Activated T-cell treated with anti-CD3 and anti-CD28 coated beads for 4 hours (primary cell): ENCODE data around the gene ENTPD6.

Experiments used
- DNase-seq: peaks from one replicate; pipeline ENCODE4 v3.0.0-alpha.2; 2020

Gene ENTPD6

DNA sequence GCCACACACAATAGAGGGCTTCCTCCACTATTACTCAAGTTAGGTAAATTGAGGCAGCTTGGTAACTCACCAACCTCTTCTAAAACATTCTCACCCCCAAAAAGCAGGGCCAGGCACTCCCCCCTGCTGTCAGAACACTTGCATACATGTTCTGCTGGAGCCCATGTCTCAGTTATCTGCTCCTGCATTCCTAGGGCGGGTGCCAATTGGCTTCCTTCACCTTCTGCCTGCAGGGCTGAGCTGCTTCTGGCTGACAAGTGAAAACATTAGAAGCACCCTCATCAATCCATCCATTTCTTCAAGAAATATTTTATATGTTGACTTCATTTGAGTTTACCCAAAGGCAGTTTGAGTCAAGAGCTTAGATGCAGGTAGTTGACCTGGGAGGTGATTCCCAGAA lies 4.5 kb upstream of the ENTPD6 start:
- DNase-seq = no peak

DNA sequence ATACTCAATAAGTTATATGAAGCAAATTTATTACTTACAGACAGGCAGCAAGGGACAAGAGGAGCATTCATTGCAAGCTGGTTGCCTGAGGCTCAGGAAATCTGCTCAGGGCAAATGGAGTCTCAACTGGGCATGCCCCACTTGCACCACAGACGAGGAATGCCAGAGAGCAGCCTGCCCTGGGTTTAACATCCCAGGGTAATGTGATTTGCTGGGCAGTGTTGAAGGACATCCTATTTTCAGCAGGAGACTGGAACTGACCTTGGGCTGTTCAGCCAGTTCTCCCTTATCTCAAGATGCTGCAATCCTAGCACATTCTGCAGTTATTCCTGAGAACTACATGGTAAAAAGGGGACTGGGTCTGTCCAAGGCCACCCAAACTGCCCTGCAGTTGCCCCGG lies 3.8 kb upstream of the ENTPD6 start:
- DNase-seq = no peak

DNA sequence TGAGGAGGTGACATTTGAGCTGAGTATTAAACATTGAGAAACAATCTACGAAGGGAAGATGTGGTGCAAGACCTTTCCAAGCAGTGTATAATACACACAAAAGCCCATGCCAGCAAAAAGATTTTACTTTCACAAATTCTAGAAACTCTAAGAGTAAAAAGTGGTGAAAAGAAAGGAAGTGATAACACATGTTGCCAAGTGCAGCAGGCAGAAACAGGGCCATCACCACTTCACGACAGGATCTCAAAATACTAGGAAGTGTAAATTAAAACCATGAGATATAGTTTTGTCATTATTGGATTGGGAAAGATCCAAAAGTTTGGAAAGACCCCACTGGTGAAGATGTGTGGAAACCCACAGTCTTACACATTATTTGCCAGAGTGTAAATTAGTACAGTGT lies 1.7 kb upstream of the ENTPD6 start:
- DNase-seq = no peak

DNA sequence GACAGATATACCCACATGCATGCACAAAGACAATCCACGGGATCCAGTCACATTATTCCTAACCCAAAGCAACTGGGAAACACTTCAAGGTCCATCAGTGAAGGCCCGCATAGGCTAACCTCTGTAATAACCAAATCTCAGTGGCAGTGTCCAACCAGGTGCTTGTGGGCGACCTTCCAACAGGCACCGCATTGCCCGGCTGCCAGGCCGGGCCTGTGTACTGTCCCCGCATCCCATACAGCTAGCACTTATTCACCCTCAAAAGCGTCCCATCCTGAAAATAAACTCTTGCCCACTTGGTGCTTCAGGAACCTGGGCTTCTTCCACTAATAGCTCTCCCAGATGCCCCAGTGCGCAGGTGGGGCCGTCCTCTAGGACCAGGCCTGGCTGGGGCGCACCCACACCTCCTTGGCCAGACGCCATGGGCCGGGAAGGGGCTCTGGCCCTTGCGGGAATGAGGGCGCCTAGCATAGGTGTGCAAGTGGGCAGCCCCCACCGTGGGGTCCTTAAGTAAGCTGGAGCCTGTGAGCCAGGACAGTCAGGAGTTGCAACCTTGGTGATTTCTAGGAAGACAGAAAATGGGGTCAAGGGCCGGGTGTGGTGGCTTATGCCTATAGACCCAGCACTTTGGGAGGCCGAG lies 1.1 kb upstream of the ENTPD6 start:
- no peak for DNase-seq

DNA sequence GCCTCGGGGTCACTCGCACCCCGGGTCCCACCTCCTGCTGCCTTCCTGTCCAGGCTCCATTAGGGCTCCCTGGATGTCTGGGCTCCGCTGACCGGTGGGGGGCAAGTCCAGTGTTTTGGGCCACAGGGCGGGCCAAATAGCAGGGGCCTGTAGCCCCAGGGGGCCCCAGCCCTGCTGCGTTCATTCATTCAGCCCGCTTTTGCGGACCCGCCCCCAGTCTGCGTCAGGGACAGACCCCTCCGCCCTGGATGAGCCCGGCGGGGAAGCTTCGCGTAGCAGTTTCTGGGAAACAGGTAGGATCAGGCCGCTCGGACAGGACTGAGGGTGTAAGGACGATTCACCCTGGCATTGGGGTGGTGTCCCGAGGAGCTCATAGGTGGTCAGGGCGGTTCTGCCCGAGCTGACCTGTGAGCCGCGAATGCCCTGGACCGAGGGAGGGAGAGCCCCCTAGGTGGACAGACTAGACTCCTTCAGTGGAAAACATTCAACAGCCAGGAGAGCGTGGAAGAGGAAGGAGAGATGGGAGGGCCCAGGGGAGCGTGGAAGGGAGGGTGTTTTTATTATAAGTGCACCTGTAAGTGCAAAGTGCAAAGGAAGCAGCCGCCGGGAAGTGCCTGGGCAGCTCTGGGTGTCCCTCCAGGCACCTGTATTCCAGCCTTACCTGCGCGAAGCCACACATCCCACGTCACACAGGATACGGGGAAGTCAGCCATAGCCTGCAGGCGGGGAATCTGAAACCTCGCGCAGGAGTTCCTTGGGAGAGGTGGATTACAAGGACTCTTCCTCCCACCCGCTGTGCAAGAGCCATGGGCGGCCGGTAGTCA lies 662 bp downstream of the ENTPD6 start:
- DNase-seq = no peak

DNA sequence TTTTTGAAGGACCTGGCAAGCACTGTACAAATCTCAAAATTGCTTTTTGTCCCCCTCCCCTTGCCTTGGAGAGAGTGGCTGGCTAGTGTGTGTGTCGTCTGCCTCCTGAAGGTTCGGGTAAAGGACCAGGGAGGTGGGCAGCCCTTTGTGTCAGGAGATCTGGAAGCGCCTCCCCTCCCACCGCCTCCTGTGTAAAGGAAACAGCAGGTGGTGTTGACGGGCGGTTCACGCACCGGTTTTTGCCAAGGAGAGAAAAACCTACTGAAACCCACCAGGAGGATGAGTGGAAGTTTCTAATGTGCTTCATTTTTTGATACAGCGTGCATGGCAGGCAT lies 1.2 kb downstream of the ENTPD6 start:
- DNase-seq = no peak

DNA sequence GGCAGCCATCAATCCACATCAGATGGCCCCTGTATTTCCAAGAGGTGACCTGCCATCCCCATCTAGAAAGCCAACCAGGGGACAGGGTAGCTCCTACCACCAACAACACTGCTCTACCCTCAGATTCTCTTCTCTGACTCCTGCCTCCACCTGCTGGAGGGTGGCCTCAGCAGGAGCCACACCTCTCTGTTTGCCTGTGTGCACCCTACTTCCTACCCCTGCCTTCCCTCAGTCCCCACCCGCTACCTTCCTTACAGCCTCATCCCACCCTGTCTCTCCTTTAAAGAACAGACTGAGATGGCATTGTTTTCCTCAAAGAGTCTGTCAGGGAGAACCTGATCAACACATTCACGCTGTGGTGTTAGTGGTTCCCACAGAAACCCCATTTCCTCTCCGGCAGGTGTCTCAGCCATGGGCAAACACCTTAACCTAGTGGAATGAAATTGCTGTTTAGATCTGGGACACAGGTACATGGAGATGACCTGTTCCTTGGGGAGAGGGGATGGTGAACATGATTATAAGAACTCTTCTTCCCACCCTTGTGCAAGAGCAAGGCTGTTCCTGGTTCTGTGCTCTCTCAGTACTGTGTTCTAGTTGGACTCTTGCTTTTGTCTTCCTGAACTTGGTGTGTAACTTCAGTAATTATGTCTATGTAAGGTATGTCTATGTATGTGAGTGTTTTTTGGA lies 1.8 kb downstream of the ENTPD6 start:
- no peak for DNase-seq

DNA sequence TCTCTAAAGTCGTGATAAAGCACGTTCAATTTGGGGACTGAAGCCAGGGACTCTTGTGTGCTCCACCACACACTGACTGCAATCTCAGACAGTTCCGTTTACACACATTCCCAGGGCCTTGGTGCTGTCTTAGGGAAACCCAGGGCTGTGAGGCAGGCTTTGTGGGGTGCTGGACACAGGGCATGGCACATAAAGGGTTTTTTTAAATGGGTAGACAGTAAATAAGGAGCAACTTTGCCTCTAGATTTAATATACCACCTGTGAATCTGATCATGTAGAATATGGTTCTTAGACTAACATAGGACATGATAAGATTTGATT lies 2.3 kb downstream of the ENTPD6 start:
- DNase-seq = no peak

DNA sequence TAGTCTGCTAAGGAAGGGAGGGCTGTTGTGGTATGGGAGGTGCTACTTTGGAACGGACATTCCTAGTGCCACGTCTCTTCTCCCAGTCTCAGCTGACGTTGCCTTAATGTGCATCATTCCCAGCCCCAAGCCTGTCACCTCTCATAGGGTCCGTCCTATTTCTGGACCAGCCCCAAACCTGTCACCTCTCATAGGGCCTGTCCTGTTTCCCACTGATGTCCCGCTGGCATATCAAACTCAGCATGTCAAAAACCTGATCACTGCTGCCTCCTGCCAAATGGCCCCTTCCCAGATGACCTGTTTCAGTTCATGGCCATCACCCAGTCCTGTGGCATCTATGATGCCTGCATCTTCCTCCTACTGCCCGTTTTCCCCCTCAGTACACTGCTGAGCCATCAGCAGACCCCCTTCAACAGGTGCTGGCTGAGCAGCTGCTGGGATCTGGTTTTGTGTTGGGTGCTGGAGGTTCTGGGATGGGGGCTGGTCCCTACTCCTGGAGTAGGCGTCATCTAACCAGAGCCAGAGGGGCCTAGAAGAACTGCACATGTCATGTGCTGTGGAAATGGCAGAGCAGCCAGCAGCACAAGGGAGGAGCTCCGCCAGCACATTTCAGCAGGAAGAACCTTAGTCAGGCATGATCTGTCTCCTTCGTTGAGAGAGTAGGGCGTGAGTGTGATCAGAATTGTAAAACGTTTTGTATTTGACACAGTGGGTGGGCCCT lies 3.3 kb downstream of the ENTPD6 start:
- DNase-seq = no peak

DNA sequence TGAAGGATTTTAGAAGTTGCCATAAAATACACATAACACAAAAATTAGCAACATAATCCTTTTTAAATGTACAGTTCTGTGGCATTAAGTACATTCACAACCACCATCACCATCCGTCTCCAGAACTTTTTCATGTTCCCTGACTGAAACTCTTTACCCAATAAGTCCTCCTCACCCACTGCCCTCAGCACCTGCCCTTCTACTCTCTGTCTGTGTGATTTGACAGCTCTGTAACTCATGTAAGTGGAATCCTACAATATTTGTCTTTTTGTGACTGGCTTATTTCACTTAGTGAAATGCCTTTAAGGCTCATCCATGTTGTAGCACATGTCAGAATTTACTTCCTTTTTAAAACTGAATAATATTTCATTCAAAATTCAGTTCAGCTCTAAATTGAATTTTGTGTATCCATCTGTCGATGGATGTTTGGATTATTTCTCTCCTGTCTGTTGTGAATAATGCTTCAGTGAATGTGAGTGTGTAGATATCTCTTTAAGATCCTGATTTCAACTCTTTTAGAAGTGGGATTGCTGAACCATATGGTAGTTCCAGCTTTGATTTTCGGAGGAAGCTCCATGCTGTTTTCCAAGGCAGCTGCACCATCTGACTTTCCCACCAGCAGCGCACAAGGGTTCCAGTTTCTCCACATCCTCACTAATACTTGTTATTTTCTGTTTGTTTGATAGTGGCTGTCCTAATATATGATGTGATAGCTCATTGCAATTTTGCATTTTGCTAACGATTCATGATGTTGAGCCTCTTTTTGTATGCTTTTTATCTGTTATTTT lies 4.2 kb downstream of the ENTPD6 start:
- DNase-seq = no peak

DNA sequence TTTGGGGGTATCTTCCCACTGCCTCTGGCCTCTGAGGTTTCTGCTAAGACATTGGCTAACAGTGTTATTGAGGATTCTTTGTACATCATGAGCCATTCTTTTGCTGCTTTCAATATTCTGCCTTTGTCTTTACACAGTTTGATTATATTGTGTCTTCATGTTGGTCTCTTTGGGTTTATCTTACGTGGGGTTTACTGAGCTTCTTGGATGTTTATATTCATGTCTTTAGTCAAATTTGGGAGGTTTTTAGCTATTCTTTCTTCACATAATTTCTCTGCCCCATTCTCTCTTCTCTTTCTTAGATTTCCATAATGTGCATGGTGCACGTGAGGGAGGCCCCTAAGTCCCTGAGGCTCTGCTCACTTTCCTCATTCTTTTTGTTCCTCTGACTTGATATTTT lies 7.6 kb downstream of the ENTPD6 start:
- no peak for DNase-seq

DNA sequence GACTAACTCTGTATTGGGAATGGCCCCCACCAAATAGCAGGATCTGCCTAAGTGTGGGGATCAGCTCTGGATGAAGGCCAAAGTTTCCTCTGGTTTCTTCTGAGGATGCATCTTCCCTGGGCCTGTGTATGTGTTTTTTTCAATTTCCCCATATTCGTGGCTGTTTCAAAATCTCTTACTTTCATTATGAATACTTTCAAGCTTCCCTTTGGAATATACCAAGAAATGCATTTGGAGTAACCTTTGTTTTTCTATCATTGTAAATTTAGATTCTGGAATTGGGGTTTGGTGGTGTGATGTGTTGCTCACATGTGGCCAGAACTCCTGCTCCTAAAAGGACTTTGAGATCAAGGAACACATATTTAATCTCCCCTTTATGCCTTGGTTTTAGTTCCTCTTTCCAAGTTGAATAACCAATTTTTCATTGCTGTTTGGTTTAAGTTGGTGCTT lies 8.4 kb downstream of the ENTPD6 start:
- no peak for DNase-seq

DNA sequence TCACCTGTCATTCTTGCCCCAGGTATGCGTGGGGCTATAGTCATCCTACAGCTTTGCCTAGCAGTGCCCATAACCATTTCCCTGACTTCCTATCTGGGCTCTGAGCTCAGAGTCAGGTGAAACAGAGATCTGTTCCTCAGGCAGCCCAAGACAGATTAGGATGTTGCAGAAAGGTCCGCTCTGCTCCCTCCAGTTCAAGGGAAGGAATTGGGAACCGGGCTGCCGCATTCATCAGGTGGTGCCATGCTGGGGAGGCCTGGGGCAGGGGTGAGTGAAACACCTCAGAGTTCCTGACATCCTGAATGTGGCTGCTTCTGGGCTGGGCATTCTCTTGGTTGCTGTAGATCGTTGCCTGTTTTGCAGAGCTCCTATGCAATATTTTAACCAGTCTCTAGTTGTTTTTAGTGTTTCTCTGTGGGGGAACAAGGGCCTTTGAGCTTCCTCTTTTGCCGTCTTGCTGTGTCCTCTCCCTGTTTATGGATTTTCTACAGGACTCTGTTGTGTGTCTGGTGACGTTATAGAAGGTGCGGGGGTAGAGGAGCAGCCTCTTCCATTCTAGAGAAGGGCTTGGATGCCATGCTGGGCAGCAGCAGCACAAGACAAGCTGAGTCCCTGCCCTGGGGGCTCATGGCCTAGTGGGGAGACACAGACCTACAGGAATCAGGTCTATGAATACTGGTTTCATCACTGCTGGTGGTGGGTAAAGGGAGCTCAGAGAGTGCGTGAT lies 9.2 kb downstream of the ENTPD6 start:
- DNase-seq = no peak

DNA sequence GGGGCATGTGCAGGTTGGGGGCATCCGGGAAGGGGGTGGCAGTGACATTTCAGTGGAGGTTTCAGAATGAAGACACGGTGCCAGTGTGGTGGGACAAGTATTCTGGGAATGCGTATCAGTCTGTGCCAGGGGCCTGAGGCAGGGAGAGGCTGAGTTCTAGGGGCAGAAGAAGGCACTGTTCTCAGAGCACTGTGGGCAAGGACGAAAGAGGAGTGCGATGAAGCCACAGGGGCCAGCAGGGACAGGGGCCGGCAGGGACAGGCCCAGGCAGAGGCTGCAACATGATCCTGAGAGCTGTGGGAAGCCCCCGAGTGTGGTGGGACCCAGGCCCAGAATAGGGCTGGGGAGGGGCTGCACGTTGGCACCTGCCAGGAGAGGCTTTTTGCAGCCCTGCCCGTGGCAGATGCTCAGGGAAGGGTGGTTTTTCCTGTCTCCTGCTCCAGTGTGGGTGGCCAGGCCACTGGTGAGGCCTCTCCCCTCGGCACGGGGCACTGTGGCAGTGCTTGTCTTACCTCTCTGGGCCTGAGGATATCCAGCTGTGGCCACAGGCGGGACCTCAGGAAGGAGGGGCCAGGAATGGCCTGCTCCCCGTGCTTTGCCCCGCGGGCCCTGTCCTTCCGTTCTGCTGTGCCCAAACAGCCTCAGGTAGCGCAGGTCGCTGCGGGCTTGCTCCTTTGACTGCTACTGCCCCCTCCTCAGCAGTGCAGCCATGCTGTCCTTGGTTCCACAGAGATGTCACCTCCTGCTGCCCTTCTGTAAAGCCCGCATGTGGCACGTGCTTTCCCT lies 10.0 kb downstream of the ENTPD6 start:
- DNase-seq = no peak

DNA sequence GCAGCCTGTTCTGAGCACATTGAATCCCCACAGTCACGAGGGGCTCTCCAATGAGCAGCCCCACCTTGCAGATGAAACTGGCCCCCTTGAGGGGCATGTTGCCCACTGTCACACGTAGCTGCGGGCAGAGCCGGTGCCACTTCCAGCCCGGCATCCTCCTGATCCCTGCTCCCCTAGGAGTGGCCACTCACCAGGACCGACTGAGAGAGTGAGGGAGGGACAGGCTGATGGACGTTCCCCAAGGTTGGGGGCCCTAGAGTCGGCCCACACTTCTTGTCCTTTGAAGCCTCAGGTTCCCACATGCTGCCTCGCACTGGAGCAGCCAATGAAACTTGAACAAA lies 10.5 kb downstream of the ENTPD6 start:
- DNase-seq = no peak

DNA sequence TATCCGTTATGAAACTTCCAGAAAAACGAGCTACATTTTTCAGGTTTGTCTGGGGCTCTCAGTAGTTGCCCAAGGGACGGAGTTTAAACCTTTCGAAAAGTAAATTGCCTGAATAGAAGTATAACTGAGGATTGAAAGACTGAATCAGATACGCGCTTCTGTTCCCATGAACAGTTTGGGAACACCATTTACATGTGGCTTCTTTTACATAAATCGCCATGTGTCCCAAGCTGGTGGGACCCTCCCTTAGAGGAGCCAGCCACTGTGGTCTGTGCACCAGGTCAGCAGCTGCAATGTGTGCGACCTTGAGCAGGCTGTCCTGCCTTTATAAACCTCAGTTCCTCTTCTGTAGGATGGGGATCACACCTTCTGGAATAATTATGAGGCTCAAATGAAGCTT lies 11.0 kb downstream of the ENTPD6 start:
- DNase-seq = no peak

DNA sequence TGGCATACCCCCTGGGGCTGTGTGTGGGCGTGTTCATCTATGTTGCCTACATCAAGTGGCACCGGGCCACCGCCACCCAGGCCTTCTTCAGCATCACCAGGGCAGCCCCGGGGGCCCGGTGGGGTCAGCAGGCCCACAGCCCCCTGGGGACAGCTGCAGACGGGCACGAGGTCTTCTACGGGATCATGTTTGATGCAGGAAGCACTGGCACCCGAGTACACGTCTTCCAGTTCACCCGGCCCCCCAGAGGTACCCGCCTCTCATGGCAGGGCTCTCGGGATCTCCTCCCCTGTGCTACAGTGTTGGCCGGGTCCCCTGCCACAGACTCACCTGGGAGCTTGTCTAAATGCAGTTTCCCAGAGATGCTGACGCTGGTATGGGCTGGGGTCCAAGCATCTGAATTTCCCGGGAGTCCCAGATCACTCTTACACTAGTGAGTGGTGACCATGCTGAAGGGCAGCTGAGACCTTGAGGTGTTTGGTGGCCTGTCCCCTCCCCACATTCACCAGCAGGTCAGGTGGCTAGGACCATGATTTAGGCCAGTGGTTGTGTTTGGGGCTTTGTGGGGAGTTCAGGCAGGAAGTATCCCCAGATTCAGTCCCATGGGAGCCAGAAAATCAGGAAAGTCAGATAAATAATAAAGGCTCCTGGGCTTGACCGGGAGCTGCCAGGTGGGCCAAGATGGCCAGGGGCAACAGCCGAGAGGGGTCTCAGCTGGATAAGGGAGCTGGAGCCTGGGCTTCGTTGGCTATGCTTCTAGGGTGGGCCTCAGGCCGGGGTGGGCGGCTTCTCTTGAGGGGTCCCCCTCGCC lies 11.8 kb downstream of the ENTPD6 start:
- DNase-seq = no peak

DNA sequence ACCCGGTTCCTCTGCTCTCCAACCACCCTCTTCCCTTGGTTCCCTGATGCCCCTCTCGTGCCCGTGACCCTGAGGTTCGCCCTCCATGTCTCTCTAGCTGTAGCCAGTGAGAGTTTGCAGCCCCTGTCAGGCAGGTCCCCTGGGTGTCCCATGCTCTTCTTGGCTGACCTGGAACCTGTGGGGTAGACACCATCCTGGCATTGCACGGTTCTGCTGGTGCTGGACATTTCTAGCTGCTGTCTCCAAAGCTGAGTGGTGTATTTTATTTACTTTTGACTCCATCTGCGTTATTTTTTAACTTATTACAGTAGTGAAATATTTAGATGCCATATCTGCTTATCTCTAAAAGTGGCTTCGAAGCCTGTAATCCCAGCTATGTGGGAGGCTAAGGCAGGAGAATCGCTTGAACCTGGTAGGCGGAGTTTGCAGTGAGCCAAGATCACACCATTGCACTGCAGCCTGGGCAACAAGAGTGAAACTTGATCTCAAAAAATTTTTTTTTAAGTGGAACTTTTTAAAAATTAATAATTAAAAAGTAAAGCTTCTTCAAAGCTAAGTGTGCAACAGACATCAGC lies 12.5 kb downstream of the ENTPD6 start:
- DNase-seq = no peak

DNA sequence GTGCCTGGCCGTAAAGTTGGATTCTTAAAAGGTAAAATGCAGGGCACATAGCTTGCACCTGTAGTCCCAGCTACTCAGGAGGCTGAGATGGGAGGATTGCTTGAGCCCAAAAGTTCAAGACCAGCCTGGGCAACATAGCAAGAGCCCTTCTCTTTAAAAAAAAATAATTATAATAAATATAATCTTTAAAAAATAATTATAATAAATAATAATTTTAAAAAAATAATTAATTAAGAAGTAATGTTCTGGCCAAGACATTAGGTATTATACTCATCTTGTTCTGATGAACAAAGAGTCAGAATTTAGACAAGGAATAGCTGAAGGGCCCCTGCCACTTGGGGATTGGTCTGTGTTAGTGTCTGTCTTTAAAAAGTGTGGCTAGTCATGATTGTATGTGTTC lies 13.9 kb downstream of the ENTPD6 start:
- DNase-seq = no peak

DNA sequence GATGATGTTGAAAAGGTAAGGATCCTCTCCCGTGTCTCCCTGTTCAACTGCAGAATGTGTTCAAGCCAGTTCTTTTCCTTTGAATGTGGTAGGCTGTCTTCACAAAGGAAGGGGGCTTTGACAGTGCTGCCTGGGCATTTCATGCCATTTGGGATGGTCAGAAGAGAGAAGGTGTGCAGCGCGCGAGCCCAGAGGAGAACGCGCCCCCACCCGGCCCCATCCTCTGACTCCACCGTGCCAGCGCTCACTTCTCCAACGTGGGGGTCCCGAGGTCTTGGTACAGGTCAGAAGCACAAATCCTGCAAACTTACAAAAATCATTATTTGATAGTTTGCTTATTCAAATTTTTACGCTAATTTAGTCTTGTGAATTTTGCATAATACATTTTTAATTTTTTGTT lies 14.4 kb downstream of the ENTPD6 start:
- DNase-seq = no peak
